Measurements from ENCODE around the gene TMPRSS11F. TPM values are rescaled to one million over a fixed set of nuclear protein-coding genes. Genes with fewer than 3 reads are reported as not detected.

The TMPRSS11F gene
- total and polyA plus RNA-seq, 2 donors (not counting 3 experiments of a cell fraction or from before 2014, with no cell fraction given) = not detected

DNA sequence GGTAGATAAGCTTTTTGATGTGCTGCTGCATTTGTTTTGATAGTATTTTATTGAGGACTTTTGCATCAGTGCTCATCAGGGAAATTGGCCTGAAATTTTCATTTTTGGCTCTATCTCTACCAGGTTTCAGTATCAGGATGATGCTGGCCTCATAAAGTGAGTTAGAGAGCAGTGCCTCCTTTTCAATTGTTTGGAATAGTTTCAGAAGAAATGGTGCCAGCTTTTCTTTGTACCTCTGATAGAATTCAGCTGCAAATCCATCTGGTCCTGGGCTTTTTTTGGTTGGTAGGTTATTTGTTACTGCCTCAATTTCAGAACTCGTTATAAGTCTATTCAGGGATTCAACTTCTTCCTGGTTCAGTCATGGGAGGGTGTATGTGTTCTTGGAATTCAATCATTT lies 15.6 kb upstream of the TMPRSS11F start:
- no peaks in the 10 kb centered on the region for H3K4me1 ChIP-seq (ENCODE audit: control insufficient read depth, extremely low read depth, insufficient read depth, low read length)
- H3K4me2 ChIP-seq (ENCODE audit: insufficient read depth, low read length) = no peak overlapping the region
- H4K20me1 ChIP-seq (replicated peaks; ENCODE audit: control insufficient read depth, extremely low read depth, insufficient read depth, low read length) = no peaks in the 10 kb centered on the region
- H3K36me3 ChIP-seq (ENCODE audit: control insufficient read depth in 2 of 2, extremely low read depth in 1 of 2, insufficient read depth in 2 of 2, low read length in 2 of 2) = no peaks in the 10 kb centered on the region
- FAIRE-seq = no peak
- no peak overlapping the region for H2AFZ ChIP-seq (ENCODE audit: low read depth, low read length)
- no peaks in the 10 kb centered on the region for H3K9me3 ChIP-seq (replicated peaks; ENCODE audit: control insufficient read depth, insufficient read depth, low read length)
- intact Hi-C loops (cut with micrococcal nuclease) = no loop called here
- H3K9ac ChIP-seq (replicated peaks; ENCODE audit: extremely low read depth, insufficient read depth, low read length) = no peak overlapping the region
- H3K27me3 ChIP-seq (ENCODE audit: control insufficient read depth in 2 of 2, insufficient read depth in 2 of 2, low read length in 2 of 2) = no peaks in the 10 kb centered on the region
- dilution Hi-C loops (cut with MboI; ENCODE audit: extremely low pct_ligation_motif_present, low sequenced_read_pairs) = no loop called here
- POLR2A ChIA-PET = no interaction called here
- no peaks in the 10 kb centered on the region for H3K79me2 ChIP-seq (ENCODE audit: control insufficient read depth, insufficient read depth, low read length)
- H3K27ac ChIP-seq (ENCODE audit: insufficient read depth, low read depth, low read length) = no peak overlapping the region
- TF ChIP-seq, protein P1, sequence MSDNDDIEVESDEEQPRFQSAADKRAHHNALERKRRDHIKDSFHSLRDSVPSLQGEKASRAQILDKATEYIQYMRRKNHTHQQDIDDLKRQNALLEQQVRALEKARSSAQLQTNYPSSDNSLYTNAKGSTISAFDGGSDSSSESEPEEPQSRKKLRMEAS (IDR thresholded peaks at IDR 0.05; ENCODE audit: insufficient read depth, insufficient read length) = no peak
- TF ChIP-seq EZH2 (IDR thresholded peaks at IDR 0.05; ENCODE audit: borderline replicate concordance, low read depth, low read length, severe bottlenecking) (no peak), POLR2AphosphoS5 (IDR thresholded peaks at IDR 0.05; ENCODE audit: insufficient read depth, low read depth, low read length) (no peak), MYC (IDR thresholded peaks at IDR 0.05; ENCODE audit: low read depth, low read length) (no peak), GATA2 (IDR thresholded peaks at IDR 0.05; ENCODE audit: insufficient read depth, insufficient read length, low read depth, low read length) (no peak), JUN (IDR thresholded peaks at IDR 0.05; ENCODE audit: borderline replicate concordance, insufficient read depth, insufficient read length, low read depth) (no peak), FOS (IDR thresholded peaks at IDR 0.05; ENCODE audit: borderline replicate concordance, insufficient read depth, low read length) (no peak), POLR2A (IDR thresholded peaks at IDR 0.05; ENCODE audit: low read depth, low read length) (no peak)
- TF ChIP-seq, protein P2, sequence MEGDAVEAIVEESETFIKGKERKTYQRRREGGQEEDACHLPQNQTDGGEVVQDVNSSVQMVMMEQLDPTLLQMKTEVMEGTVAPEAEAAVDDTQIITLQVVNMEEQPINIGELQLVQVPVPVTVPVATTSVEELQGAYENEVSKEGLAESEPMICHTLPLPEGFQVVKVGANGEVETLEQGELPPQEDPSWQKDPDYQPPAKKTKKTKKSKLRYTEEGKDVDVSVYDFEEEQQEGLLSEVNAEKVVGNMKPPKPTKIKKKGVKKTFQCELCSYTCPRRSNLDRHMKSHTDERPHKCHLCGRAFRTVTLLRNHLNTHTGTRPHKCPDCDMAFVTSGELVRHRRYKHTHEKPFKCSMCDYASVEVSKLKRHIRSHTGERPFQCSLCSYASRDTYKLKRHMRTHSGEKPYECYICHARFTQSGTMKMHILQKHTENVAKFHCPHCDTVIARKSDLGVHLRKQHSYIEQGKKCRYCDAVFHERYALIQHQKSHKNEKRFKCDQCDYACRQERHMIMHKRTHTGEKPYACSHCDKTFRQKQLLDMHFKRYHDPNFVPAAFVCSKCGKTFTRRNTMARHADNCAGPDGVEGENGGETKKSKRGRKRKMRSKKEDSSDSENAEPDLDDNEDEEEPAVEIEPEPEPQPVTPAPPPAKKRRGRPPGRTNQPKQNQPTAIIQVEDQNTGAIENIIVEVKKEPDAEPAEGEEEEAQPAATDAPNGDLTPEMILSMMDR (IDR thresholded peaks at IDR 0.05; ENCODE audit: extremely low read depth in 1 of 2, insufficient read depth in 1 of 2, low read depth in 1 of 2, low read length in 2 of 2) = no peak
- DNase-seq (ENCODE audit: low read depth, low spot score) = no peak
- no peaks in the 10 kb centered on the region for H3K9me1 ChIP-seq (replicated peaks; ENCODE audit: control insufficient read depth, extremely low read depth, insufficient read depth, low read length)
- no TSS peak for BruUV-seq (replicated peaks)
- CTCF ChIA-PET = no interaction called here
- no peak overlapping the region for H3K4me3 ChIP-seq (replicated peaks in 1 of 3; ENCODE audit: insufficient read depth in 1 of 3, low read depth in 1 of 3, low read length in 3 of 3)
